Type B pancreatic cell (in vitro differentiated cells): ENCODE results near the gene TRAM2. TPM values are rescaled to one million over a fixed set of nuclear protein-coding genes. Genes with fewer than 3 reads are reported as not detected.

Experiments
- DNase-seq: peaks from one replicate; pipeline ENCODE4 v3.0.0; 2021; ENCODE audit warnings: mixed read lengths; ENCODE audit not compliant: unreplicated experiment; ENCODE audit errors: extremely low spot score
- H3K27ac Mint-ChIP-seq: 2 replicates; pipeline ENCODE4 v1.8.0; 2021; ENCODE audit warnings: mild to moderate bottlenecking, mixed read lengths
- H3K27me3 Mint-ChIP-seq: 2 replicates; pipeline ENCODE4 v1.8.0; 2021; ENCODE audit warnings: mixed read lengths
- H3K36me3 Mint-ChIP-seq: 2 replicates; pipeline ENCODE4 v1.8.0; 2021; ENCODE audit warnings: mixed read lengths
- H3K4me1 Mint-ChIP-seq: one replicate; pipeline ENCODE4 v1.8.0; 2021; ENCODE audit warnings: mixed read lengths; ENCODE audit not compliant: unreplicated experiment
- H3K4me3 Mint-ChIP-seq: 2 replicates; pipeline ENCODE4 v1.8.0; 2021; ENCODE audit warnings: mild to moderate bottlenecking, mixed read lengths
- H3K9me3 Mint-ChIP-seq: 2 replicates; pipeline ENCODE4 v1.8.0; 2021; ENCODE audit warnings: mixed read lengths
- total RNA-seq: library from RNA; stranded (reverse); gene quantifications from 2 replicates; pipeline ENCODE4 v1.2.1, GENCODE V29; 2021; ENCODE audit warnings: low replicate concordance
- TF ChIP-seq, protein P1 (sequence below): fragments of 200-600 bp; sonication (generic); conservative IDR thresholded peaks from 2 replicates; pipeline ENCODE4 v1.5.0; 2021; ENCODE audit warnings: antibody characterized with exemption, mild to moderate bottlenecking

The TRAM2 gene
- total RNA-seq, 1 donor from 2014 or later, result 23.0 TPM

DNA sequence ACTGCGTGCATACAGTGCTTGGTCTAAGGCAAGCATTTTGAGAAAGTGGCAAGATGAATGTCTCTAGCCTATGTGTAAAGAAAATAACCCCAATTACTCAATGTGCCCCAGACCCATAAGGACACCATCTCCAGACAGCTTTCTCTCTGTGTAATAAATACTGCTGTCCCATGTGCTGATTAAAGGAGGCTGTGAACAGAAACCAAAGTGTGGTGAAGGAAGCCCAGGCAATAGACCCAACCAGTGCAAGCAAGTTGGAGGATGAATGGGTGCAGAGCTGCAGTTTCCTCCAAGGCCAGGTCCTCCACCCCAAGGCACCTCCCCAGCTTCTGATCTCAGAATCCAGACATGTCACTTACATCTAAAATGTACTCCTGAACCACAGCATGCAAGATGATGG lies 60.6 kb downstream of the TRAM2 start:
- Mint-ChIP-seq H3K9me3 (no peaks in the 10 kb centered on the region), H3K36me3 (peaks cover 35% of the 10 kb centered on the region), H3K4me3 (no peak overlapping the region), H3K27ac (no peak overlapping the region), H3K27me3 (no peaks in the 10 kb centered on the region), H3K4me1 (peaks cover 39% of the 10 kb centered on the region)
- DNase-seq, result no peak
- TF ChIP-seq, protein P1, sequence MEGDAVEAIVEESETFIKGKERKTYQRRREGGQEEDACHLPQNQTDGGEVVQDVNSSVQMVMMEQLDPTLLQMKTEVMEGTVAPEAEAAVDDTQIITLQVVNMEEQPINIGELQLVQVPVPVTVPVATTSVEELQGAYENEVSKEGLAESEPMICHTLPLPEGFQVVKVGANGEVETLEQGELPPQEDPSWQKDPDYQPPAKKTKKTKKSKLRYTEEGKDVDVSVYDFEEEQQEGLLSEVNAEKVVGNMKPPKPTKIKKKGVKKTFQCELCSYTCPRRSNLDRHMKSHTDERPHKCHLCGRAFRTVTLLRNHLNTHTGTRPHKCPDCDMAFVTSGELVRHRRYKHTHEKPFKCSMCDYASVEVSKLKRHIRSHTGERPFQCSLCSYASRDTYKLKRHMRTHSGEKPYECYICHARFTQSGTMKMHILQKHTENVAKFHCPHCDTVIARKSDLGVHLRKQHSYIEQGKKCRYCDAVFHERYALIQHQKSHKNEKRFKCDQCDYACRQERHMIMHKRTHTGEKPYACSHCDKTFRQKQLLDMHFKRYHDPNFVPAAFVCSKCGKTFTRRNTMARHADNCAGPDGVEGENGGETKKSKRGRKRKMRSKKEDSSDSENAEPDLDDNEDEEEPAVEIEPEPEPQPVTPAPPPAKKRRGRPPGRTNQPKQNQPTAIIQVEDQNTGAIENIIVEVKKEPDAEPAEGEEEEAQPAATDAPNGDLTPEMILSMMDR, result no peak

GRCh38 chr6:52515219-52515960 lies 61.5 kb downstream of the TRAM2 start:
- Mint-ChIP-seq H3K4me3 (no peak overlapping the region), H3K27ac (peak overlapping the region; percentile 54), H3K4me1 (peaks cover 39% of the 10 kb centered on the region), H3K36me3 (peaks cover 38% of the 10 kb centered on the region), H3K9me3 (no peaks in the 10 kb centered on the region), H3K27me3 (no peaks in the 10 kb centered on the region)
- TF ChIP-seq, protein P1, result no peak
- no peak for DNase-seq

- TF ChIP-seq, protein P1, result no peak
- Mint-ChIP-seq H3K27me3 (no peaks in the 10 kb centered on the region), H3K27ac (peak overlapping the region; percentile 54), H3K36me3 (peaks cover 32% of the 10 kb centered on the region), H3K4me1 (peaks cover 39% of the 10 kb centered on the region), H3K9me3 (no peaks in the 10 kb centered on the region), H3K4me3 (no peak overlapping the region)
- no peak for DNase-seq
Observed at GRCh38 chr6:52514514-52514913, 62.3 kb downstream of the TRAM2 start.

- Mint-ChIP-seq H3K27me3 (no peaks in the 10 kb centered on the region), H3K4me1 (peaks cover 38% of the 10 kb centered on the region), H3K4me3 (no peak overlapping the region), H3K27ac (no peak overlapping the region), H3K9me3 (no peaks in the 10 kb centered on the region), H3K36me3 (peaks cover 38% of the 10 kb centered on the region)
- TF ChIP-seq, protein P1, result no peak
- DNase-seq, result no peak
Observed at GRCh38 chr6:52513896-52514295, 63.0 kb downstream of the TRAM2 start.

DNA sequence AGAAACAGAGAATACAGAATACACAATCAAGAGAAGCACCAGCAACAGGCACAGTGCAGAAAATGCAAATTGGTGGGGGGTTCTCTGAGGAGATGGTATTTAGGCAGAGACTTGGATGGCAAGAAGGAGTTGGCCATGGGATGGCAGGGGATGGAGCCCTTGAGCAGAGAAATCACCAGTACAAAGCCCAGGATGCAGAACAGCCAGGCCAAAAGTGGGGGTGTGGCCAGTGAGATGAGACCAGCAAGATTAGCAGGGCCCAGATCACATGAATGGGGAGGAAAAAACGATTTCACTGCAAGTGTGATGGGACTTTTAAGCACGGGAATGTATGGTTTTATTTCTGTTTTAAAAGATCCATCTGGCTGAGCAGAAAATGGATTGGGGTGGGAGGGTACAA lies 63.4 kb downstream of the TRAM2 start:
- H3K9me3 Mint-ChIP-seq, result no peaks in the 10 kb centered on the region
- H3K27me3 Mint-ChIP-seq, result no peaks in the 10 kb centered on the region
- no peak overlapping the region for H3K4me3 Mint-ChIP-seq
- DNase-seq, result no peak
- H3K4me1 Mint-ChIP-seq, result peaks cover 34% of the 10 kb centered on the region
- H3K36me3 Mint-ChIP-seq, result peaks cover 41% of the 10 kb centered on the region
- TF ChIP-seq, protein P1, result no peak
- H3K27ac Mint-ChIP-seq, result peak overlapping the region; percentile 48
